HUES48 (cell line): ENCODE measurements around the gene HAUS6.

ENCODE experiments used
- H3K27ac ChIP-seq: one replicate; pipeline ENCODE4 v1.7.0; 2013; ENCODE audit warnings: low read depth, low read length, inconsistent platforms
- H3K27me3 ChIP-seq: 2 replicates; pipeline ENCODE4 v1.6.1; 2013; ENCODE audit warnings: mild to moderate bottlenecking, low read length; ENCODE audit not compliant: control insufficient read depth, insufficient read depth
- H3K36me3 ChIP-seq: 2 replicates; pipeline ENCODE4 v1.6.1; 2013; ENCODE audit warnings: low read length; ENCODE audit not compliant: control insufficient read depth, insufficient read depth
- H3K4me1 ChIP-seq: 2 replicates; pipeline ENCODE4 v1.6.1; 2013; ENCODE audit warnings: mild to moderate bottlenecking, low read length; ENCODE audit not compliant: control insufficient read depth, insufficient read depth
- H3K4me3 ChIP-seq: 2 replicates; pipeline ENCODE4 v1.5.1; 2013; ENCODE audit warnings: mild to moderate bottlenecking, low read depth, low read length
- H3K9ac ChIP-seq: 2 replicates; pipeline ENCODE4 v1.6.1; 2013; ENCODE audit warnings: mild to moderate bottlenecking, low read depth, low read length, moderate library complexity
- H3K9me3 ChIP-seq: 2 replicates; pipeline ENCODE4 v1.6.1; 2013; ENCODE audit warnings: low read length; ENCODE audit not compliant: control insufficient read depth, insufficient read depth

The HAUS6 gene

DNA sequence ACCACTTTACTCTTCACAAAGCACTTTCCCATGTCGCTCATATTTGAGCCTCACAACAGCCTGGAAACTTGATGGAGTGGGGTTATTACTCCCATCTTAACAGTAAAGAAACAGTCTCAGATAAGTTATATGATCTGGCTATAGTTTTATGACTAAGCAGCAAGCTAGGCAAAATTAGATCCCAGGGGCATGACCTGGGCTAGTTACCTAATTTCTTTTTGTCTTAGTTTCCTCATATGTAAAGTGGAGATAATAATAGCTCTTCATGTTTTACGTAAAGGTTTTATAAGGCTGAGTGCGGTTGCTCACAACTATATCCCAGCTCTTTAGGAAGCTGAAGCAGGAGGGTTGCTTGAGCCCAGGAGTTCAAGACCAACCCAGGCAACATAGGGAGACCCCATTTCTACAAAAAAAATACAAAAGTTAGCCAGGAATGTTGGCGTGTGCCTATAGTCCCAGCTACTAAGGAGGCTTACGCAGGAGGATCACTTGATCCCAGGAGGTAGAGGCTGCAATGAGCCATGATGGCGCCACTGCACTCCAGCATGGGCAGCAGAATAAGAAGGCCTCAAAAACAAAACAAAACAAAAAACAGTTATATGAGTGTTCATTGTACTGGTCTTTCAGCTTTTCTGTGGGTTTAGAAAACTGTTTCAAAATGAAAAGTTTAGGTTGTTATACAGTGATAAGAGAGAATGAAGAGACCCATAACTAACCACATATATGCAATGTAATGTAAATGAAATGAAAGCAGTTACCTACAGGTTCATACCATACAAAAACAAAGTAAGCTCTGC, 31.0 kb upstream of the HAUS6 start:
- no peaks in the 10 kb centered on the region for H3K27me3 ChIP-seq
- H3K27ac ChIP-seq, result no peak overlapping the region
- peaks cover 39% of the 10 kb centered on the region for H3K4me1 ChIP-seq
- H3K9ac ChIP-seq, result no peak overlapping the region
- H3K4me3 ChIP-seq, result no peak overlapping the region
- no peaks in the 10 kb centered on the region for H3K36me3 ChIP-seq
- no peaks in the 10 kb centered on the region for H3K9me3 ChIP-seq

DNA sequence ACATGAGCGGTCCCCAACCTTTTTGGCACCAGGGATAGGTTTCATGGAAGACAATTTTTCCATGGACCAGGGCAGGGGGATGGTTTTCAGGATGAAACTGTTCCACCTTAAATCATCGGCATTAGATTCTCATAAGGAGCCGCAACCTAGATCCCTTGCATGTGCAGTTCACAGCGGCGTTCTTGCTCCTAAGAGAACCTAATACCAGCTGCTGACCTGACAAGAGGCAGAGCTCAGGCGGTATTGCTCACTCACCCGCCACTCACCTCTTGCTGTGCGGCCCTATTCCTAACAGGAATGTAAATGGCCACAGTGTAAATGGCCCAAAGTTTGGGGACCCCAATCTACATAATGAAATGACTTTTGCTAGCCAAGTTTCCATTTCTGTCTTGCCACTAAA, 27.7 kb upstream of the HAUS6 start:
- peaks cover 9% of the 10 kb centered on the region for H3K36me3 ChIP-seq
- peak overlapping the region; percentile 7; the same call in 1 of the 2 replicates for H3K9ac ChIP-seq
- no peaks in the 10 kb centered on the region for H3K9me3 ChIP-seq
- H3K27ac ChIP-seq, result peak overlapping the region; percentile 95
- no peaks in the 10 kb centered on the region for H3K27me3 ChIP-seq
- peak overlapping the region; percentile 90 for H3K4me3 ChIP-seq
- peaks cover 44% of the 10 kb centered on the region for H3K4me1 ChIP-seq

GRCh38 chr9:19127871-19128500, 25.3 kb upstream of the HAUS6 start:
- H3K4me1 ChIP-seq, result peaks cover 44% of the 10 kb centered on the region
- H3K27ac ChIP-seq, result peak overlapping the region; percentile 76
- peak overlapping the region; percentile 90 for H3K4me3 ChIP-seq
- H3K9me3 ChIP-seq, result no peaks in the 10 kb centered on the region
- H3K36me3 ChIP-seq, result peaks cover 32% of the 10 kb centered on the region
- peak overlapping the region; percentile 87 for H3K9ac ChIP-seq
- H3K27me3 ChIP-seq, result no peaks in the 10 kb centered on the region

GRCh38 chr9:19124430-19124793, 21.7 kb upstream of the HAUS6 start:
- H3K4me1 ChIP-seq, result peaks cover 16% of the 10 kb centered on the region
- H3K36me3 ChIP-seq, result peaks cover 68% of the 10 kb centered on the region
- no peaks in the 10 kb centered on the region for H3K9me3 ChIP-seq
- H3K27me3 ChIP-seq, result no peaks in the 10 kb centered on the region
- no peak overlapping the region for H3K4me3 ChIP-seq
- H3K27ac ChIP-seq, result no peak overlapping the region
- no peak overlapping the region for H3K9ac ChIP-seq

DNA sequence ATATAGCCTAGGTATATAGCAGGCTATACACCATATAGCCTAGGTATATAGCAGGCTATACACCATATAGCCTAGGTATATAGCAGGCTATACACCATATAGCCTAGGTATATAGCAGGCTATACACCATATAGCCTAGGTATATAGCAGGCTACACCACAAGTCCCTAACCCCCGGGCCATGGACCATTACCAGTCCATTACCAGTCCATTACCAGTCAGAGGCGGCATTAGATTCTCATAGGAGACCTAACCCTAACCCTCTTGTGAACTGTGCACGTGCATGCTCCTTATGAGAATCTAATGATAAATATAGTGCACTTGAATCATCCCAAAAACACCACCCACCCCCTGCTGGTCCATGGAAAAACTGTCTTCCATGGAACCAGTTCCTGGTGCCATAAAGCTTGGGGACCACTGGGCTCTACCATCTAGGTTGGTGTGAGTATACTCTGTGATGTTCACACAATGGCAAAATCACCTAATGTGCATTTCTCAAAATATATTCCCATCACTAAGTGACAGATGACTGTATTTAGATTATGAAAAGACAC, 19.9 kb upstream of the HAUS6 start:
- H3K4me3 ChIP-seq, result no peak overlapping the region
- H3K4me1 ChIP-seq, result peaks cover 6% of the 10 kb centered on the region; the same call in 1 of the 2 replicates
- H3K27me3 ChIP-seq, result no peaks in the 10 kb centered on the region
- H3K9me3 ChIP-seq, result no peaks in the 10 kb centered on the region
- H3K9ac ChIP-seq, result no peak overlapping the region
- no peak overlapping the region for H3K27ac ChIP-seq
- H3K36me3 ChIP-seq, result peaks cover 86% of the 10 kb centered on the region

GRCh38 chr9:19120877-19121276, 18.2 kb upstream of the HAUS6 start:
- Histone ChIP-seq H3K36me3 (peaks cover 97% of the 10 kb centered on the region), H3K4me3 (no peak overlapping the region), H3K27me3 (no peaks in the 10 kb centered on the region), H3K4me1 (peaks cover 3% of the 10 kb centered on the region; the same call in 1 of the 2 replicates), H3K9ac (no peak overlapping the region), H3K9me3 (no peaks in the 10 kb centered on the region), H3K27ac (no peak overlapping the region)

- peaks cover 96% of the 10 kb centered on the region for H3K36me3 ChIP-seq
Measured at GRCh38 chr9:19119801-19120440, 17.2 kb upstream of the HAUS6 start.

GRCh38 chr9:19119246-19119645, 16.5 kb upstream of the HAUS6 start:
- H3K9me3 ChIP-seq, result no peaks in the 10 kb centered on the region
- H3K27ac ChIP-seq, result no peak overlapping the region
- peaks cover 94% of the 10 kb centered on the region for H3K36me3 ChIP-seq
- no peak overlapping the region for H3K9ac ChIP-seq
- 0 out of 2 replicates have a peak, but pooled peaks cover 3% of the 10 kb centered on the region for H3K4me1 ChIP-seq
- H3K4me3 ChIP-seq, result no peak overlapping the region
- no peaks in the 10 kb centered on the region for H3K27me3 ChIP-seq

More at GRCh38 chr9:19119801-19120440, 17.2 kb upstream of the HAUS6 start:
- Histone ChIP-seq H3K27ac (no peak overlapping the region), H3K9me3 (no peaks in the 10 kb centered on the region), H3K27me3 (no peaks in the 10 kb centered on the region), H3K4me3 (no peak overlapping the region), H3K9ac (no peak overlapping the region), H3K4me1 (0 out of 2 replicates have a peak, but pooled peaks cover 3% of the 10 kb centered on the region)

DNA sequence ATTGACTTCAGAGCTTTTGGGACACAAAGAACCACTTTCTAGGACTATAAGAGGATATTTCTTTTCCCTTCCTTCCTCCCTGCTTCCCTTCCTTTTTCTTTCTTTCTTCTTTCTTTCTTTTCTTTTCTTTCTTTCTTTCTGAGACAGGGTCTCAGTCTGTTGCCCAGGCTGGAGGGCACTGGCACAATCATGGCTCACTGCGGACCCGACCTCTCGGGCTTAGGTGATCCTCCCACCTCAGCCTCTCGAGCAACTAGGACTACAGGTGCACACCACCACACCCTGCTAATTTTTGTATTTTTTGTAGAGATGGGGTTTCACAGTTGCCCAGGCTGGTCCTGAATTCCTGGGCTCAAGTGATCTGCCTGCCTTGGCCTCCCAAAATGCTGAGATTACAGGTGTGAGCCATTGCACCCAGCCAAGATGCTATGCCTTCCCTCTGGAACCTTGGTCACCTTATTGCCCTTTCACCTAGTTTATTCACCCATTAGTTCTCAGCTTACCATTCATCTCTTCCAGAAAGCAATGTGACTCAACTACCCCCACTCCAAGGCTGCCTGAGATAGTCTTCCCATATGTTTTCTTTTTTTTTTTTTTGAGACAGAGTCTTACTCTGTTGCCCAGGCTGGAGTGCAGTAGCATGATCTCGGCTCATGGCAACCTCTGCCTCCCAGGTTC, 14.5 kb upstream of the HAUS6 start:
- no peak overlapping the region for H3K27ac ChIP-seq
- H3K36me3 ChIP-seq, result peaks cover 75% of the 10 kb centered on the region

GRCh38 chr9:19116107-19116790, 13.5 kb upstream of the HAUS6 start:
- no peak overlapping the region for H3K4me3 ChIP-seq
- no peaks in the 10 kb centered on the region for H3K27me3 ChIP-seq
- no peaks in the 10 kb centered on the region for H3K9me3 ChIP-seq
- H3K4me1 ChIP-seq, result 0 out of 2 replicates have a peak, but pooled peaks cover 3% of the 10 kb centered on the region
- H3K36me3 ChIP-seq, result peaks cover 65% of the 10 kb centered on the region
- H3K27ac ChIP-seq, result no peak overlapping the region
- H3K9ac ChIP-seq, result no peak overlapping the region

More for the DNA sequence above, 14.5 kb upstream of the HAUS6 start:
- Histone ChIP-seq H3K4me1 (0 out of 2 replicates have a peak, but pooled peaks cover 3% of the 10 kb centered on the region), H3K27me3 (no peaks in the 10 kb centered on the region), H3K9ac (no peak overlapping the region), H3K4me3 (no peak overlapping the region), H3K9me3 (no peaks in the 10 kb centered on the region)
